C1 segment of cervical spinal cord (tissue), 14 donors: ENCODE data around the gene EPG5.
"Not testable (repeated sequence)": the region's sequence is repeated elsewhere in the genome, so short reads cannot be mapped to it uniquely, and the experiment has no call there.

Experiments used
- DNase-seq, 14 donors: peaks; one replicate each; lab custom pipeline; 2025; lab: John Stamatoyannopoulos, UW

Gene EPG5

DNA sequence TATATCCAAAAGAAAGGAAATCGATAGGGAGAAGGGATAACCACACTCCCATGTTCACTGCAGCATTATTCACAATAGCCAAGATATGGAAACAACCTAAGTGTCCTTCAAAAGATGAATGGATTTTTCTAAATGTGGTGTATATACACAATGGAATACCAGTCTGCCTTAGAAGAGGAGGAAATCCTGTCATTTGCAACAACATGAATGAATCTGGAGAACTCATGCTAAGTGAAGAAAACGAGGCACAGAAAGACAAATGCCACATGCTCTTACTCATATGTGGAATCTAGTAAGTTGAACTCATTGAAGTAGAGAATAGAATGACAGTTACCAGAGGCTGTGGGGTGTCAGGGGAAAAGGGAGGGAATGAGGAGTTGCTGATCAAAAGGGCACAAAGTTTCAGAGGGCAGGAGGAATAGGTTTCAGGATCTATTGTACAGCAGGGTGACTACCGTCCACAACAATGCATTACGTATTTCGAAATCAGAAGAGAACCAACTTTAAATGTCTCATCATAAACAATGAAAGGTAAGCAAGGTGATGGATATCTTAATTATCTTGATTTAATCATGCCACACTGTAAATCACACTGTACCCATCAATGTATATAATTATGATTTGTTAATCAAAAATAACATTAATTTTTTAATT lies 95.6 kb downstream of the EPG5 start:
- no peak for DNase-seq

DNA sequence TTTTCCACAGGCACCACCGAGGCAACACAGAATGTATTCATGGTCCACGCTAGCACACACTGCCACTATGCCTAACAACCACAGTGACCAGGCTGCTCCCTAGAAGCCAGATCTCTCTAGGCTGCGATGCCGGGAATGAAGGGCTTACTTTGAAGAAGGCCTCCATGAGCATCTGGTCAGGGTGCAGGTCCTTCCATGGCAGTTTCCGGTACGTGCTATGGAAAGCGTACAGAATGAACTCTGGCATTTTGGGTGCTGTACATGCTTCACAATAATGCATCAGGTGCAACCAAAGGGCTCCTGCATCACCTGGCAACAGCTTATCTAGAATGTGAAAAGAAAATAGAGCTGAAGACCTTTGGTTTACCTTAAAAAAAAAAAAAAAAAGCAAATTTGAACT lies 96.7 kb downstream of the EPG5 start:
- DNase-seq, result no peak

DNA sequence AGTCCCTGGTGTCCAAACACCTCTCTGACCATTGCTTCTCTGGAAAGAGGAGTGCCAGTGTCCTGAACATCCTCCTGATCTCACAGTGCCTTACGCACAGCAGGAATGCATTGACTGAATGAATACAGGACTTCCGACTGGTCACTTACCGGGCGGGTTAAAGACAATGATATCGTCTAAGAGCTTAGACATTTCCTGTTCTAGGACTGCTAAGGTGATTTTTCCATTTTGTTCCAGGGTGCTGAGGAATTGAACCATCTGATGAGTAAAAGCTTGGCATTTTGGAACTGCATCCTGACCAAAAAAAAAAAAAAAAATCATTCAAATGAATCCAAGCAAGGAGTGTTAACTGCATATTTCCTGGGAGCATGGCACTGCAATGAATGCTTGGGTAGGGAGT lies 101.7 kb downstream of the EPG5 start:
- DNase-seq, result no peak

DNA sequence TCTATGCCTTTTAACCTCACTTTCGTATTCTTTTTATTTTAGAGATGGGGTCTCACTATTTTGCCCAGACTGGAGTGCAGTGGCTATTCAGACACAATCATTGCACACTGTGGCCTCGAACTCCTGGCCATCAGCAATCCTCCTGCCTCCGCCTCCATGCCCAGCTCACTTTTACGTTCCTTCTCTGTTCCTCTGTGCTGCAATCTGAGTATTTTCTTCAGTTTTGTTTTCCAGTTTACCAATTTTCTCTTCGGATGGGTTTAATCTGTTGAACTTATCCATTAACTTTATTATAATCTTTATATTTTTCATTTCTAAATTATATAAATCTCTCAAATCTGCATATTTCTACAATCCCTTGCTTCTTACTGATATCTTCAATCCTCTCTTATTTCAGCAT lies 103.0 kb downstream of the EPG5 start:
- DNase-seq, result no peak

DNA sequence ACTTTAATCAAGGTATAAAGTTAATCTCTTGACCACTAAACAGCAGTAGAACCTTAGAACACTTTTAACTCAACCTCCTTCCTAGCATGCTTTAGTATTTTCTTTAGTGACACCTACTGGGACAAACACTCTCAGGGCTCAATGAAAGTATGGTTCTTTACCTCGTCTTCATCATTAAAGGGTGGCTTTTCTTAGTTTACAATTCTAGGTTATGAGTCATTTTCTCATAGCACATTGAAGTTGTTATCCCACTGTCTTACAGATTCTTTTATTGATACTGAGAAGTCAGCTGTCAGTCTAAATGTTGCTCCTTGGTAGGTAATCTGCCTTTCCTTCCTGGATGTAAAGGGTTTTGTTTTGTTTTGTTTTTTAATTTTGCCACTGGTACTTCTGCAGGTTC lies 103.7 kb downstream of the EPG5 start:
- DNase-seq, result no peak

DNA sequence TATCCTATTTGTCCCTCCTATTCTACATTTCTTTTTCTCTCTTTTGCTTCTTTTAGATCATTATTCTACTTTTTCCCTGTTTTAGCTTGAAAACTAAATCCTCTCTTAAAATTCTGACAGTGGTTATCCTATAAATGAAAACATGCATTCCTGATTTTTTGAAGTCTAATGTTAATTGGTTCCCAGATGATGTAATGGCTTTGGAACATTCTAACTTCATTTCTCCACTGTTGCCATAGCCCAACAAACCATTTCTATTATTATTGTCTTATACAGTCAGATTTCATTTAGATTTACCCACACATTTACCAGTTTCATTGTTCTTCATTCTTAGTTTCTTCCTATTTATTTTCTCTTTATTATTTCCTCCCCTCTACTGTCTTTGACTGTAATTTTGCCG lies 105.2 kb downstream of the EPG5 start:
- DNase-seq, result no peak

DNA sequence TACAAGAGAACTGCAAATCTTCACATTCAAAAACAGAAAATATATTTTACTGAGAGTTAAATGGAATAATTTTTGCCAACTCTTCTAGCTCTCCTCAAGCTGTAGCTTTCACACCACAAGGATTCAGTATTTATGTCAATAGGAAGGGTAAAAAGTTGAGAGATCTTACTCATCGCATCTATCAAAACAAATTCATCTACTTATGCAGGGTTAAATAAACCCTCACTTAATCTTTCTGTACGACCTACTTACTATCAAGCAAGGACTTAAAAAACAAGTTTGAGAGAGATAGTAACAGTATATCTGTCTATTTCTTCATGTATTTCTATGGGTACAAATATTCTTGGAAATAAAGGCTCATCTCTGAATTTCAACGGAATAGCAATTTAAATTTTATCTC lies 106.2 kb downstream of the EPG5 start:
- no peak for DNase-seq

DNA sequence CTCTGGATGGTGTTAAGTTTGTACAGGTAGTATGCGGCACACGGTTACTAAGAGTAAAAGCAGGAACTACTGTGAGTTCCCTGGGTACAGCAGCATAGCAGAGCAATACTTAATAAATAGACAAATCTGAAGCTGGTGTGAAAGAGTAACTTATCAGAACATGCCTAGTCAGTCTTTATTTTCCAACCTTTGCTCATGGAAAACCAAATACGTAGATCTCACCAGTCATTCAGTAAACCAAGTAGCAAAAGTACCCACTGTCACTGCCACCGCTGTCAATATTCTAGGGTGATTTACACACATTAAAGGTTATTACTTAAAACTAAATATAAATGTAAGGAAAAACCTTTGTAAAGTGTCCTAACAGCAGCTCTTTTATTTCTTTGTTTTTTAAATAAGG lies 106.6 kb downstream of the EPG5 start:
- no peak for DNase-seq

- no peak for DNase-seq
Measured at GRCh38 chr18:45859334-45859733, 107.8 kb downstream of the EPG5 start.

GRCh38 chr18:45856531-45856930 lies 110.6 kb downstream of the EPG5 start:
- DNase-seq, result no peak

DNA sequence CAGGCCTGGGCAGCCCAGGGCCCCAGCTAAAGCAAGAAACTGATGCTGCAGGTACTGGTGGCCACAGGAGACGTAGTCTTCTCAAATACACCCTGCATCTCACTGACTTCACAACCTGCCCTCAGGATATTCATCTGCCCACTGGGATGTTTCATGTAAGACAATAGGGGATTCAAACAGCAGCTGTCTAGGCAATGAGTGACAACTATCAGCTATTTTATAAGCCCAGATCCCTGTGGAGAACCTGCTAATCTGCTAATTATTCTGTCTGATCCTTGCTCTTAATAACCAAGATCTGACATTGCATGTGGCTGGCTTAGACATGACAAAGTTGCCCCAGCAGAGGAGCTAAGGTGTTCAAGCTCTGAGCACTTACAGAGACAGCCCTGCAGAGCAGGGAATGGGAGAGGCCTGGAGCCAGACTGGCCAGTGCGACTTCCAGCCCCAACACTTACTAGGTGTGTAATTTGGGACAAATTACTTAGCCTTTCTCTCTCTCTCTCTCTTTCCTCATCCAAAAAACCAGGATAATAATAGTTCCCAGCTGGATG lies 113.0 kb downstream of the EPG5 start:
- no peak for DNase-seq

DNA sequence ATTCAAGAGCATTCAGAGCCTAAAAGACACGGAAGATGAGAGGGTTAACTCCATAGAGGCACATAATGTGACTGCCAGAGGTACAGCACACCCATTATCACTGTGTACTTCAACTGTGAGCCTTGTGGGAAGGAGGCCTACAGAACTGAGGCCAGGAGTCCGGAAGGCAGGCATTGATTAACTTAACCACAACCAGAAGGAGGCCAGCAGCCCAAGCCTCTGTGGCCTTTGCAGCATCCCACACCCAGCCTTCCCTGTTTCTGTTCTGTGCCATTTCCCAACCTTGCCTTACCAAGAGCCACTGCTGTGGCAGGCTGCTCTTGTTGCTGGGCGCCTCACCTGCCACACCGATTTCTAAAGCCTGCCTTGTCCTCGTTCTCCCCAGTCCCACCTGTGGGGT lies 114.5 kb downstream of the EPG5 start:
- no peak for DNase-seq

DNA sequence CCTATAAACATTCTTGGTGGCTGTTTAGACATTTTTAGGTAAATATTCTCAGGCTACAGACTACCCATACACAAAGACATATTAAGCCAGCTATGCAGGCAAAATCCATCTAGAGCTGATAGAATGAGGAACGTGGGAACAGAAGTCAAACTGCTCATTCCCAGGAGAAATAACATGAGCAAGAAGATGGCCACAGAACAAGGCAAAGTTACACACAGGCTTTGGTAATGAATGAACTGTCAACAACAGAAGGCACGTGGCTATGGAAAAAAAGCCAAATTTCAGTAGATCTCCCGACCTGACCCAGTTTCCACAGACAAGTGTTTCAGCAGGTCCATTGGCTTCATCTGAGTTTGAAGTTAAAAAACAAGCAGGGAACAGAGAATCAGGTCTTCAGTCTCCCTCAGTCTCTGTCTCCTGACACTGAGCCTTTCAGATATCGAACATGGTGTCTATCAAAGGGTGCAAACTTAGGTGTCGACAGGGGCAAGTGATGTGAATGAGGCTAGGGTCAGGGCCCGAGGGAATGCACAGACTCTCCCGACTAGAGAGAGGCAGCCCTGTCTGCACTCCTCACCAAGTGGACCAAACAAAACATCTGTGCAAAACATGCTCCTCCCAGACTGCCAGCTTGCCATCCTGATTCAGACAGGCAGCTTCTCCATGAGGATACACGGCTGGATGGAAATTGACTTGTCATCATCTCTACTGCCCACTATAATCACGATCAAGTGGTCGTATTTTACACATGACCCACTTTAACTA lies 115.8 kb downstream of the EPG5 start:
- DNase-seq, result no peak

GRCh38 chr18:45850021-45850420 lies 117.1 kb downstream of the EPG5 start:
- no peak for DNase-seq

GRCh38 chr18:45849529-45849928 lies 117.6 kb downstream of the EPG5 start:
- DNase-seq, result no peak

GRCh38 chr18:45848643-45849042 lies 118.5 kb downstream of the EPG5 start:
- not testable (repeated sequence) for DNase-seq

- DNase-seq, result no peak
Measured at GRCh38 chr18:45847119-45847518, 120.0 kb downstream of the EPG5 start.

DNA sequence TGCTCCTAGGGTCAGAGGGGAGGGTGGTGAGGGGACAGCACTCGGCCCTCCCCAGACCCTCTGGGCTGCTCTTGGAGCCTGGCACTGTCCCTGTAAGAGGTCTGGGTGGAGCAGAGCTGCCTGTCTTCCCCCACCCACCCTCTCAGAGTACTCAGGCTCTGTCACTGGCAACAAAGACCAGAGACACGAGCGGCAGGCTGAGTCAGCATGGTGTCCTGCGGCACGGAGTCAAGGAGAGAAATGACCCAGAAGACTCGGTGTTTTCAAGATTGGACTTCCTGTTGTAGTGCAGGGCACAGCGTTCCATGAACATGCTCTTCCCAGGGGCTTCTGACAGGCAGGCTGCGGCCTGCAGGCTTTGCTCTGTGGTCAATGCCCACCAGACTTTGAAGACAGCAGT lies 121.7 kb downstream of the EPG5 start:
- no peak for DNase-seq

DNA sequence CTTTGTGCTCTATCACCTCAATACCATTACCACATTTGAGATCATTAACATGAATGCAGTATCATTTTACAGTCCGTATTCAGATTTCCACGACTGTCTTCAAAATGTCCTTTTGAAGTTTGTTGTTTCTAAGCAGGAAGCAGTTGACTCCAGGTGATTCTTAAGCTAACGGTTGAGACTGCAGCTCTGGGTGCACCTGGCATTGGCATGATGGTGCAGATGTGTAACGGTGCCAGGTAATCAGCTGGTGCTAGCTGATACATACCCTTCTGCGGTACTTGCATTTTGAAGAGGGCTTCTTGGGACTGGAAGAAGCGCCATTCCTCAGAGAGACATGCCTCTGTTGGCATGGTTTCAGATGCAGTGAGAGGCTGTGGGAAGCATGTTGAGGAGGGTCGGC lies 122.2 kb downstream of the EPG5 start:
- DNase-seq, result no peak

DNA sequence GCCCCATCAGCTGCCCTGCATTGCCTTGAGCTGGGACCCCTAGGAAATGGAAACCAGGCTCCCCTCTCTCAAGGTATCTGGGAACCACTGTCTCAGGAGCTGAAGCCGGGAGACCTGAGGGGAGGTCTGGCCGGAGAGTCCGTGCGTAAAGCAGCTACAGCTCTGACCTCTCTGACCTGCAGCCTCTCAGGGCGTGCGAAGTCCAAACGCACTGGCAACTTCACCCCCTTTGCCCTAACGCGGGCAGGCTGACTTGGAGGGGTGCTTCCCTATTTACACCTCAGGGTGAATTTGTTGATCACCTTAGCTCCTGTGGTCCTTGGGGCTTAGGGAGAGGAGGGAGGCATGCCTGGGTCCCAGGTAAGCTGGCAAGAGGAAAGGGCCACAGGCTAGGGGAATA lies 124.1 kb downstream of the EPG5 start:
- no peak for DNase-seq

- DNase-seq, result no peak
Measured at GRCh38 chr18:45841765-45842442, 125.2 kb downstream of the EPG5 start.

GRCh38 chr18:45841060-45841764 lies 125.9 kb downstream of the EPG5 start:
- DNase-seq, result no peak
